HG02884 (cell line): ENCODE measurements around the gene PDSS2.
"Not testable (repeated sequence)": the region's sequence is repeated elsewhere in the genome, so short reads cannot be mapped to it uniquely, and the experiment has no call there.

Experiments used
- ATAC-seq: cut with Tn5 transposase; IDR thresholded peaks from one replicate; pipeline ENCODE4 v1.9.1; 2021; ENCODE audit warnings: mild to moderate bottlenecking, moderate library complexity; ENCODE audit not compliant: unreplicated experiment

Gene PDSS2

GRCh38 chr6:107329063-107329860, 130.1 kb downstream of the PDSS2 start:
- no peak for ATAC-seq

GRCh38 chr6:107328081-107328480, 131.3 kb downstream of the PDSS2 start:
- no peak for ATAC-seq

- ATAC-seq: no peak
Measured at GRCh38 chr6:107323133-107323785, 136.1 kb downstream of the PDSS2 start.

DNA sequence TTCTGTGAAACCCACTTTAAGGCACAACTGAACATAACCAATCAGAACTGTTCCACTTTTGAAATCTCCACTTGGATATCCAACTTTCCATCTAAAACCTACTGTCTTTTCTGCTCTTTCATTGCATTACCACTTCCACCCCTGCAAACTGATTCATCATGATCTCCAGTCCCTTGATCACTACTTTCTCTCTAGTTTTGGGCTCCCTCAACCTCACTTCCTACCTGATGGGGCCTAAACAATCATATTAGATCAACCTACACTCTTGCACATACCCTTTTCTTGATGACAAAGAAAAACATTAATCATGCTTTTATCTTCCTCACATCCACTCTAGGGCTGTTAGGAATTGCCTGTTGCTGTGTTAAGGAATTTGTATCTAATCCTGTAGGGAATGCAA, 137.6 kb downstream of the PDSS2 start:
- no peak for ATAC-seq

- ATAC-seq: no peak
Measured at GRCh38 chr6:107319906-107320530, 139.3 kb downstream of the PDSS2 start.

DNA sequence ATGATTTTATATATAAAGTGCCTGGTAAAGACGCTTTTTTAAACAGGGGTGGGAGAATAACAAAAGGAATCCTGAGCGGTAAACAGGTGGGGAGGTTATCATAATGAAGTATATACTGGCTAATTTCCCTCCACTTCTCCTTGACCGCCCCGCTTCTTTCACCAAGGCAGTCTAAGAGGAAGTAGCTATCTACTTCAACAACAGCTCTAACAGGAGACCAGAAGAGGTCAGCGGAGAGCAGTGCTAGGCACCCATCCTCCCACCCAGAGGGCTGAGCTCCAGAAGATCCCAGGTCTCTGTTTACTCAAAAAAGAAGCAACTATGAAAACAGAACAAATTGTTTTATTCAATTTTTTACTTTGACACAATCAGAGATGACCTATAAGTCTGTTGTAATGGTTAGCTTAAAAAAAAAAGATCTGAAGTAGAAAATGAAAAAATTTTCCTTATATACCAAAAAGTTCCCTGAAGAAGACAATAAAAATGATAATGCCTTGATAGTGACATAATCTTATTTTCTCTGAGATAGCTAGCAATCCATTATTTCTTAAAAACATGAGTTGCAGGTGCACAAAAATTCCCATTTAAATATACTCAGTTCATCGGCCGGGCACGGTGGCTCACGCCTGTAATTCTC, 141.1 kb downstream of the PDSS2 start:
- ATAC-seq: peak; percentile 69

GRCh38 chr6:107315114-107315513, 144.2 kb downstream of the PDSS2 start:
- no peak for ATAC-seq

GRCh38 chr6:107314531-107314939, 144.8 kb downstream of the PDSS2 start:
- ATAC-seq: no peak

DNA sequence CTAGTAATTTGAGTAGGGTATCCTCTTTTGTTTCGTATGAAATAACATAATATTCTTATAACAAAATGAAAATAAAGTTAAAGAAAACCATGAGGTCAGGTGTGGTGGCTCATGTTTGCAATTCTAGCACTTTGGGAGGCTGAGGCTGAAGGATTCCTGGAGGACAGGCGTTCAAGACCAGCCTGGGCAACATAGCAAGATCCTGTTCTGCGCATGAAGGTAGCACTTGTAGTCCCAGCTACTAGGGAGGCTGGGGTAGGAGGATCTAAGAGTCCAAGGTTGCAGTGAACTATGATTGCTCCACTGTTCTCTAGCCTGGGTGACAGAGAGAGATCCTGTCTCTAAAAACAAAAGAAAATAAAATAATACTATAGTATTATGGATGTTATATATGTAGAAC, 145.6 kb downstream of the PDSS2 start:
- no peak for ATAC-seq

DNA sequence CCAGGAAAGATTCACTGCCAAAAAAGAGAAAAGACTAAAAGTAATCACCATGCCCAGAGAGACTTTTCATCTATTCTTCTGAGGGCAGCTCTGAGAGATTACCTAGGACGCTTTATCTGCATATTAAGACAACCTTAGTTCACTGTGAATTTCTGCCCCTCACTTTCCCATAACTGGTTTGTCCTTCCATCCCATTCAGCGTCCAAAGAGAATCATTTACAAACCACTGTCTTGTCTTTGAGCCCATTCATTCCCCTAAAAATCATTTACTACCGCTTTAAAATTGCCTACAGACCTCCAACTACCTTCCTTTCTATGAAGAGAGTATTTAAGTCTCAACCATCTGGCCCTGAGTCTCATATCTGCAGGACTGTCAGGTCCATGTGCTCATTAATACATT, 149.0 kb downstream of the PDSS2 start:
- no peak for ATAC-seq

DNA sequence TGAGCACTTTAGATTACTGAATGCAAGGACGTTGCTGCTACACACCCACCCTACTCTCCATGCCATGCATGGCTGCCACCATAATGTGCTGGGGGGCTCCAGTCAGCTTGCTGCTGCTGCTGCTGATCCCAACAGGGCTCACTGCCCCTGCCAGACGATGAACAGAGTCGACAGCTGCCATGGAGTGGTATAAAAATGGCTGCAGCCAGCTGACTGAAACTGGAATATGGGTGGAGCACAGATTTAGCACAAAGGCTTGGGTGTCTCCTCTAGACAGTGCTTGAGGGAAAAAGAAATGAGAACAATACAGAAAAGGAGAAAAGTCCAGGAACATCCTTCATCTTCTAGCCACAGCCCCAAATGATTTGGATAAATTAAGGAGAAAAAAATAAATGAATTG, 150.7 kb downstream of the PDSS2 start:
- ATAC-seq: no peak

DNA sequence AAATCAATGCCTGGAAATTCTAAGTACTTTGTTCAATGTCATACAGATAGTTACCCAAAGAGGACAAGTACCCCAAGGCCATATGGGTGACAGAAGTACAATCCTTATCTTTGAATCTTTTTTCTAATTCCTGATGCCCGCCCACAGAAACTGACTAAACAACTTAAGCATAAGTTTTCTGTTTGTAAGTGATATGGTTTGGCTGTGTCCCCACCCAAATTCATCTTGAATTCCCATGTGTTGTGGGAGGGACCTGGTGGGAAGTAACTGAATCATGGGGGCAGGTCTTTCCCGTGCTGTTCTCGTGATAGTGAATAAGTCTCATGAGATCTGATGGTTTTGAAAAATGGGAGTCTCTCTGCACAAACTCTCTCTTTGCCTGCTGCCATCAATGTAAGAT, 153.4 kb downstream of the PDSS2 start:
- ATAC-seq: not testable (repeated sequence)

GRCh38 chr6:107305391-107305790, 154.0 kb downstream of the PDSS2 start:
- no peak for ATAC-seq

GRCh38 chr6:107304421-107305025, 154.8 kb downstream of the PDSS2 start:
- no peak for ATAC-seq

DNA sequence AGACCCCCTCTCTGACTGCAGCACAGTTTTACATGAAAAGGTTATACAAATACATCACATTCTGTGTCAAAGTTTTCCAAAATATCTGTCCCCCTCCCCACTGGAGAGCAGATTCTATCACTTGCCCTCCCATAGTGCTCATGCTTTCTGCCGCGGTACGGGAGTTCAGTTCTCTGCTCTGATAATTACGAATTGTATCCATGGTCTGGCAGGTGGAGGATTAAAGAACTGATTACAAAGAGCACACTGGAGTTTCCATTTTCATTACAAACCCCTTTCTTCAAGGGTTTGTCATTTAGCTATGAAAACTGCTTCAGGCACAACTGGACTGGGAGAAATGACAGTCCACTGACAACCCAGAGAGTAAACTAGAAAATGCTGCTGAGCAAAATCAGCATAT, 166.0 kb downstream of the PDSS2 start:
- ATAC-seq: no peak

GRCh38 chr6:107292715-107293271, 166.6 kb downstream of the PDSS2 start:
- ATAC-seq: no peak

GRCh38 chr6:107290491-107290890, 168.9 kb downstream of the PDSS2 start:
- no peak for ATAC-seq

DNA sequence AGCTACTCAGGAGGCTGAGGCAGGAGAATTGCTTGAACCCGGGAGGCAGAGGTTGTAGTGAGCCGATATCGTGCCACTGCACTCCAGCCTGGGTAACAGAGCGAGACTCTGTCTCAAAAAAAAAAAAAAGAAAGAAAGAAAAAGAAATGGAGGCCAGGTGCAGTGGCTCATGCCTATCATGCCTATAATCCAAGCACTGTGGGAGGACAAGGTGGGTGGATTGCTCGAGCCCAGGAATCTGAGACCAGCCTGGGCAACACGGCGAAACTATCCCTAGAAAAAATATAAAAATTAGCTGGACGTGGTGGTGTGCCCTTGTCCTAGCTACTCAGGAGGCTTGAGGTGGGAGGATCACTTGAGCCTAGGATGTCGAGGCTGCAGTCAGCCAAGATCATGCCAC, 170.1 kb downstream of the PDSS2 start:
- ATAC-seq: not testable (repeated sequence)

DNA sequence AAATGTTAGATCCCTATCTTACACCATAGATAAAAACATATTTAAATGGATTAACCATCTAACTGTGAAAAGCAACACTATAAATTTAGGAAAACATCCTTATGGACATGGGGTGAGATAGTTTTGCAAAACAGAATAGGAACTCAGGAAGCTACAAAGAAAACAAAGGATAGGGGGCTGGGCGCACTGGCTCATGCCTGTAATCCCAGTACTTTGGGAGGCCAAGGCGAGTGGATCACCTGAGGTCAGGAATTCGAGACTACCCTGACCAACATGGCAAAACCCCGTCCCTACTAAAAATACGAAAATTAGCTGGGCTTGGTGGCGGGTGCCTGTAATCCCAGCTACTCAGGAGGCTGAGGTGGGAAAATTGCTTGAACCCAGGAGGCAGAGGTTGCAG, 173.7 kb downstream of the PDSS2 start:
- ATAC-seq: not testable (repeated sequence)

DNA sequence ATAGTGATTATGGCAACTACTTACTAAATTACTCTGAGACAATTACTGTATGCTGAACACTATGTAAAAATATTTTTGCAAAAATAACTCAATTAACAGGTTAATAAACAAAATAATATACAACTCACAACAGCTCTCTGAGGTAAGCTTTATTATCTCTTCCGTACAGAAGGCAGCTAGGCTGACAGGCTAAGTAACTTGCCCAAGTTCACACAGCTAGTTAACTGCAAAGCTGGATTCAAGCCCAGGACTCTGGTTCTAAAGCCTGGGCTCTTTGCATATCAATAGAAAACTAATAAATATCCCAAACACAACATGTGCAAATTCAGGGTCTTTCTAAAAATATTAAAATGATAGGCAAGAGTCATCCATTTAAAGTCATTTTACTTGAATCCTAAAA, 174.6 kb downstream of the PDSS2 start:
- no peak for ATAC-seq

DNA sequence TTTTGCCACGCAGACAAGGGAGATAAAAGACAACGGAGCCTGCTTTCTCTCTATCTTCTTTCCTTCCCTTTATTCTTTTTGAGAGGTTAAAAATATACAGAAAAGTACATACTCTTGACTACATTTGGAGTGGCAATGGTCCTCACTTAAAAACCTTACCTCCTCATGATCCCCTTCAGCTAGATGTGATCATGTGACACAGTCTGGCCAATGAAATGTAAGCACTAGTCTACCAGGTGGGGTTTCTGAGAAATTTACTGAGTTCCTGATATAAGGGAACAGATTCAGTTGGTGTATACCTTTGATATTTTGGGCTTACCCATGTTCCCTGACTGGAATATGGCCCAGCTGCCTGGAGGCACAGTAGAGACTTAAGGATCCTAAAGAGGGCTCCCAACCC, 178.6 kb downstream of the PDSS2 start:
- no peak for ATAC-seq
